GM23248 (cell line): ENCODE measurements around the gene AFF3.

Source experiments
- EZH2 ChIP-seq: fragments of 200-600 bp; sonication (generic); IDR thresholded peaks from 2 replicates; pipeline ENCODE4 v1.6.1; 2018; ENCODE audit warnings: antibody characterized with exemption, mild to moderate bottlenecking; ENCODE audit not compliant: insufficient read depth, poor library complexity, severe bottlenecking
- EZH2phosphoT487 ChIP-seq: fragments of 200-600 bp; sonication (generic); IDR thresholded peaks from 2 replicates; pipeline ENCODE4 v1.6.1; 2018; ENCODE audit warnings: antibody characterized with exemption, moderate library complexity, mild to moderate bottlenecking, low read depth; ENCODE audit not compliant: insufficient read depth

- TF ChIP-seq EZH2 = no peak
- TF ChIP-seq EZH2phosphoT487 = no peak
Observed at GRCh38 chr2:99697811-99698568, 444.4 kb downstream of the AFF3 start.
